Measurements from ENCODE around the gene HOXD3. TPM values are rescaled to one million over a fixed set of nuclear protein-coding genes. Genes with fewer than 3 reads are reported as not detected.

Gene HOXD3
- total and polyA plus RNA-seq, 7 experiments from 2014 or later = not detected

GRCh38 chr2:176128982-176129796 is 27.9 kb upstream of the HOXD3 start, which contains the start of gene HOXD8:
Gene HOXD8 (plus strand): TSS chr2:176129705. CDS start chr2:176130367, 662 bp downstream.
- Mint-ChIP-seq H3K9me3 (peaks cover 0 to 28% (median 5%) of the 10 kb centered on the region in 11 donors), H3K27me3 (peaks cover 80 to 87% (median 86%) of the 10 kb centered on the region in 5 donors), H3K27ac (peak within 1 kb of the TSS in 4 of 9 donors; percentile 25 to 90 (median 70)), H3K4me3 (peak within 1 kb of the TSS; percentile 42 to 82 (median 69)), H3K4me1 (peaks cover 17 to 45% (median 34%) of the 10 kb centered on the region in 7 donors), H3K36me3 (peaks cover 0 to 5% (median 0%) of the 10 kb centered on the region in 5 donors)
- Histone ChIP-seq H3K4me1 (ENCODE audit: control insufficient read depth in 2 of 2, insufficient read depth in 2 of 2, low read length in 2 of 2) (peaks cover 3 to 6% of the 10 kb centered on the region in 2 donors), H3K27ac (ENCODE audit: low read depth, low read length) (no peak within 1 kb of the TSS), H3K9me3 (ENCODE audit: control insufficient read depth in 2 of 3, low read length in 3 of 3) (no peaks in the 10 kb centered on the region), H3K27me3 (ENCODE audit: control insufficient read depth in 2 of 2, insufficient read depth in 2 of 2, low read length in 2 of 2) (peaks cover 39 to 74% of the 10 kb centered on the region in 2 donors), H3K4me3 (ENCODE audit: low read length) (no peak within 1 kb of the TSS), H3K36me3 (ENCODE audit: control insufficient read depth in 2 of 3, insufficient read depth in 3 of 3, low read length in 3 of 3) (no peaks in the 10 kb centered on the region)
- DNase-seq (peak in 1 of 9 donors; percentile 27), ATAC-seq (no peak)
- CTCF ChIA-PET = interaction anchor here (2.8 to 5.6 kb wide), 2 partner anchors 325 to 522 kb away, joined by 27 to 65 read pairs; no protein-coding TSS in a partner anchor
- intact Hi-C loops (cut with micrococcal nuclease) = loop anchor here (2.0 to 10.0 kb wide), 6 partner anchors 44 to 1794 kb away; partner anchors contain the start of genes LNPK (in 1 of the 2) and SP9 (in 1 of the 2)
- POLR2A ChIA-PET = no interaction called here

- ChIA-PET POLR2A (no interaction called here), CTCF (interaction anchor here (5.6 kb wide), 1 partner anchor 325 kb away, joined by 65 read pairs; no protein-coding TSS in a partner anchor)
- peak in 1 of 9 donors; percentile 22 for DNase-seq
- Histone ChIP-seq H3K9me3 (ENCODE audit: control insufficient read depth in 2 of 3, low read length in 3 of 3) (no peaks in the 10 kb centered on the region), H3K27me3 (ENCODE audit: control insufficient read depth in 2 of 2, insufficient read depth in 2 of 2, low read length in 2 of 2) (peaks cover 43 to 69% of the 10 kb centered on the region in 2 donors), H3K36me3 (ENCODE audit: control insufficient read depth in 2 of 3, insufficient read depth in 3 of 3, low read length in 3 of 3) (no peaks in the 10 kb centered on the region), H3K27ac (ENCODE audit: low read depth, low read length) (no peak overlapping the region), H3K4me3 (ENCODE audit: low read length) (no peak overlapping the region), H3K4me1 (ENCODE audit: control insufficient read depth in 2 of 2, insufficient read depth in 2 of 2, low read length in 2 of 2) (peaks cover 3 to 6% of the 10 kb centered on the region in 2 donors)
- Mint-ChIP-seq H3K4me3 (peak overlapping the region in 6 of 10 donors; percentile 45 to 75 (median 58)), H3K9me3 (peaks cover 0 to 28% (median 5%) of the 10 kb centered on the region in 11 donors), H3K4me1 (peaks cover 17 to 45% (median 34%) of the 10 kb centered on the region in 7 donors), H3K36me3 (peaks cover 0 to 5% (median 0%) of the 10 kb centered on the region in 5 donors), H3K27ac (no peak overlapping the region), H3K27me3 (peaks cover 80 to 87% (median 86%) of the 10 kb centered on the region in 5 donors)
- intact Hi-C loops (cut with micrococcal nuclease) = loop anchor here (2.0 to 10.0 kb wide), 10 partner anchors 32 to 1795 kb away; partner anchors contain the start of genes HOXD12 (in 1 of the 2), LNPK (in 1 of the 2) and SP9 (in 1 of the 2)
- peak; percentile 12 for ATAC-seq
These were observed 27.3 kb upstream of the HOXD3 start for GRCh38 chr2:176129813-176130146.

- no peak overlapping the region for H3K27ac ChIP-seq (ENCODE audit: low read depth, low read length)
- intact Hi-C loops (cut with micrococcal nuclease) = loop anchor here (5.0 to 10.0 kb wide), 4 partner anchors 33 to 1634 kb away; partner anchors contain the start of gene HOXD12 (in 1 of the 2)
- H3K9me3 ChIP-seq (ENCODE audit: control insufficient read depth in 2 of 3, low read length in 3 of 3) = no peaks in the 10 kb centered on the region
- Mint-ChIP-seq H3K27ac (peak overlapping the region in 3 of 9 donors; percentile 60 to 88 (median 66)), H3K4me3 (peak overlapping the region; percentile 41 to 84 (median 72)), H3K9me3 (peaks cover 0 to 32% (median 5%) of the 10 kb centered on the region in 11 donors), H3K27me3 (peaks cover 80 to 88% (median 86%) of the 10 kb centered on the region in 5 donors), H3K36me3 (peaks cover 0 to 5% (median 0%) of the 10 kb centered on the region in 5 donors), H3K4me1 (peaks cover 17 to 48% (median 36%) of the 10 kb centered on the region in 7 donors)
- peaks cover 45 to 69% of the 10 kb centered on the region in 2 donors for H3K27me3 ChIP-seq (ENCODE audit: control insufficient read depth in 2 of 2, insufficient read depth in 2 of 2, low read length in 2 of 2)
- no peak overlapping the region for H3K4me3 ChIP-seq (ENCODE audit: low read length)
- DNase-seq (peak in 1 of 9 donors; percentile 27), ATAC-seq (peak; percentile 41)
- H3K4me1 ChIP-seq (ENCODE audit: control insufficient read depth in 2 of 2, insufficient read depth in 2 of 2, low read length in 2 of 2) = peaks cover 3 to 6% of the 10 kb centered on the region in 2 donors
- H3K36me3 ChIP-seq (ENCODE audit: control insufficient read depth in 2 of 3, insufficient read depth in 3 of 3, low read length in 3 of 3) = no peaks in the 10 kb centered on the region
- CTCF ChIA-PET = interaction anchor here (5.6 kb wide), 1 partner anchor 324 kb away, joined by 65 read pairs; no protein-coding TSS in a partner anchor
- POLR2A ChIA-PET = no interaction called here
These were observed 26.8 kb upstream of the HOXD3 start for GRCh38 chr2:176130147-176130956.

- Mint-ChIP-seq H3K27ac (peak overlapping the region in 7 of 9 donors; percentile 8 to 88 (median 52)), H3K4me1 (peaks cover 17 to 54% (median 45%) of the 10 kb centered on the region in 7 donors), H3K9me3 (peaks cover 0 to 35% (median 8%) of the 10 kb centered on the region in 11 donors), H3K27me3 (peaks cover 81 to 88% (median 86%) of the 10 kb centered on the region in 5 donors), H3K36me3 (peaks cover 0 to 5% (median 0%) of the 10 kb centered on the region in 5 donors), H3K4me3 (peak overlapping the region; percentile 46 to 84 (median 72))
- Histone ChIP-seq H3K4me3 (ENCODE audit: low read length) (no peak overlapping the region), H3K27me3 (ENCODE audit: control insufficient read depth in 2 of 2, insufficient read depth in 2 of 2, low read length in 2 of 2) (peaks cover 47 to 66% of the 10 kb centered on the region in 2 donors), H3K27ac (ENCODE audit: low read depth, low read length) (no peak overlapping the region), H3K9me3 (ENCODE audit: control insufficient read depth in 2 of 3, low read length in 3 of 3) (no peaks in the 10 kb centered on the region), H3K4me1 (ENCODE audit: control insufficient read depth in 2 of 2, insufficient read depth in 2 of 2, low read length in 2 of 2) (peaks cover 3 to 13% of the 10 kb centered on the region in 2 donors), H3K36me3 (ENCODE audit: control insufficient read depth in 2 of 3, insufficient read depth in 3 of 3, low read length in 3 of 3) (no peaks in the 10 kb centered on the region)
- no peak for DNase-seq
- no peak for ATAC-seq
- CTCF ChIA-PET = interaction anchor here (0.6 to 2.3 kb wide), 4 partner anchors 324 to 1017 kb away, joined by 3 to 12 read pairs (median 3); no protein-coding TSS in a partner anchor
- POLR2A ChIA-PET = no interaction called here
- intact Hi-C loops (cut with micrococcal nuclease) = loop anchor here (1.0 to 10.0 kb wide), 5 partner anchors 8 to 1634 kb away; partner anchors contain the start of gene HOXD12 (in 1 of the 2)
These were observed 25.9 kb upstream of the HOXD3 start for GRCh38 chr2:176130957-176131847.

GRCh38 chr2:176131848-176132158 is 25.3 kb upstream of the HOXD3 start:
- ChIA-PET CTCF (interaction anchor here (0.6 to 2.3 kb wide), 5 partner anchors 323 to 1017 kb away, joined by 3 to 12 read pairs (median 3); no protein-coding TSS in a partner anchor), POLR2A (interaction anchor here (1.4 kb wide), 1 partner anchor 14 kb away, joined by 3 read pairs; no protein-coding TSS in a partner anchor)
- H3K4me1 ChIP-seq (ENCODE audit: control insufficient read depth in 2 of 2, insufficient read depth in 2 of 2, low read length in 2 of 2) = peaks cover 3 to 16% of the 10 kb centered on the region in 2 donors
- DNase-seq = no peak
- H3K9me3 ChIP-seq (ENCODE audit: control insufficient read depth in 2 of 3, low read length in 3 of 3) = no peaks in the 10 kb centered on the region
- intact Hi-C loops (cut with micrococcal nuclease) = loop anchor here (1.0 to 10.0 kb wide), 7 partner anchors 9 to 1633 kb away; partner anchors contain the start of genes HOXD12 (in 1 of the 2) and HOXD3 (in 1 of the 2)
- no peak for ATAC-seq
- peaks cover 43 to 64% of the 10 kb centered on the region in 2 donors for H3K27me3 ChIP-seq (ENCODE audit: control insufficient read depth in 2 of 2, insufficient read depth in 2 of 2, low read length in 2 of 2)
- no peaks in the 10 kb centered on the region for H3K36me3 ChIP-seq (ENCODE audit: control insufficient read depth in 2 of 3, insufficient read depth in 3 of 3, low read length in 3 of 3)
- Mint-ChIP-seq H3K4me3 (peak overlapping the region in 9 of 10 donors; percentile 65 to 92 (median 78)), H3K27ac (peak overlapping the region in 1 of 9 donors; percentile 57), H3K9me3 (peaks cover 0 to 35% (median 8%) of the 10 kb centered on the region in 11 donors), H3K4me1 (peaks cover 17 to 54% (median 47%) of the 10 kb centered on the region in 7 donors), H3K36me3 (peaks cover 0 to 5% (median 0%) of the 10 kb centered on the region in 5 donors), H3K27me3 (peaks cover 78 to 85% (median 84%) of the 10 kb centered on the region in 5 donors)
- no peak overlapping the region for H3K27ac ChIP-seq (ENCODE audit: low read depth, low read length)
- no peak overlapping the region for H3K4me3 ChIP-seq (ENCODE audit: low read length)
